Kasumi-1 (cell line): ENCODE measurements around the gene GNG3.
A peak's percentile ranks its signal among the peaks of the same experiment; 100 is the strongest.
"Not testable (repeated sequence)": the region's sequence is repeated elsewhere in the genome, so short reads cannot be mapped to it uniquely, and the experiment has no call there.

ENCODE experiments used
- DNase-seq, 2 experiments: peaks; one replicate each; lab custom pipeline; 2025; lab: John Stamatoyannopoulos, UW

The GNG3 gene

GRCh38 chr11:62687508-62688396 lies 19.7 kb upstream of the GNG3 start:
- DNase-seq: no peak

- DNase-seq: no peak
Observed at GRCh38 chr11:62688491-62688890, 19.0 kb upstream of the GNG3 start.

GRCh38 chr11:62689421-62690183 lies 17.9 kb upstream of the GNG3 start, which contains the start of gene LRRN4CL:
Gene LRRN4CL (minus strand): TSS chr11:62689530. CDS start chr11:62688508, 1,022 bp downstream.
- no peak for DNase-seq

GRCh38 chr11:62693624-62694023 lies 13.9 kb upstream of the GNG3 start:
- not testable (repeated sequence) for DNase-seq

- DNase-seq: peak; percentile 72 to 76
Observed at GRCh38 chr11:62694455-62695167, 12.9 kb upstream of the GNG3 start.

- DNase-seq: no peak
Observed at GRCh38 chr11:62702246-62702645, 5.2 kb upstream of the GNG3 start.

- DNase-seq: not testable (repeated sequence)
Observed at GRCh38 chr11:62703921-62704320, 3.6 kb upstream of the GNG3 start.

GRCh38 chr11:62705413-62705812 lies 2.1 kb upstream of the GNG3 start:
- DNase-seq: no peak

- DNase-seq: peak; percentile 84 to 85
Observed at GRCh38 chr11:62705880-62706849, 1.3 kb upstream of the GNG3 start.

- no peak for DNase-seq
Observed at GRCh38 chr11:62706850-62707247, 627 bp upstream of the GNG3 start.

- no peak for DNase-seq
Observed at GRCh38 chr11:62708392-62708791, 916 bp downstream of the GNG3 start.

- DNase-seq: no peak
Observed at GRCh38 chr11:62708793-62709192, 1.3 kb downstream of the GNG3 start.

GRCh38 chr11:62709247-62710000 lies 1.9 kb downstream of the GNG3 start:
- no peak for DNase-seq

GRCh38 chr11:62710001-62710345 lies 2.5 kb downstream of the GNG3 start:
- no peak for DNase-seq

- DNase-seq: no peak
Observed at GRCh38 chr11:62712276-62712812, 4.9 kb downstream of the GNG3 start.

GRCh38 chr11:62712861-62713260 lies 5.4 kb downstream of the GNG3 start:
- DNase-seq: no peak

GRCh38 chr11:62713343-62713742 lies 5.9 kb downstream of the GNG3 start:
- no peak for DNase-seq

GRCh38 chr11:62715150-62716130 lies 8.0 kb downstream of the GNG3 start:
- DNase-seq: no peak

GRCh38 chr11:62716206-62716605 lies 8.7 kb downstream of the GNG3 start:
- DNase-seq: no peak
